NCI-H526 (cell line): ENCODE results near the gene NPIPB6.

Experiments
- DNase-seq, 2 experiments: peaks; one replicate each; lab custom pipeline; 2025; lab: John Stamatoyannopoulos, UW

The NPIPB6 gene

GRCh38 chr16:28324235-28324886 is 38.9 kb downstream of the NPIPB6 start:
- peak; percentile 27 to 40 for DNase-seq

- DNase-seq = peak in 1 of 2 experiments; percentile 26
Observed at GRCh38 chr16:28321700-28322411, 41.5 kb downstream of the NPIPB6 start.

DNA sequence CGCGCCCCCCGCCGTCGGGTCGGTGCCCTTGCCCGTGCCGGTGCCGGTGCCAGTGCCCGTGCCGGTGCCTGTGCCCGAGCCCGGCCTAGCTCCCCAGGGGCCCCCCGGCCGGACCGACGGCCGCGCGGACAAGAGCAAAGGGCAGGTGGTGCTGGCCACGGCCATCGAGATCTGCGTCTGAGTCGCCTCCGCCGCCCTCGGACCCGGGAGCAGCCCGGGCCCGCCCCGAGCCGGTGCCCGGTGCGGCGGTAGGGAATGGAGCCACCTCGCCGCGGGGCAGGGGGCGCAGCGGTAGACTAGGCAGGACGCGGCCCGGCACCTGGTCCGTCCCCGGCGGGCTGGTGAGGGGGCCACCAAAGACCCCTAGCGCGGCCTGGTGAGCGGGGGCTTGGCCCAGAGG is 42.6 kb downstream of the NPIPB6 start:
- DNase-seq = no peak

DNA sequence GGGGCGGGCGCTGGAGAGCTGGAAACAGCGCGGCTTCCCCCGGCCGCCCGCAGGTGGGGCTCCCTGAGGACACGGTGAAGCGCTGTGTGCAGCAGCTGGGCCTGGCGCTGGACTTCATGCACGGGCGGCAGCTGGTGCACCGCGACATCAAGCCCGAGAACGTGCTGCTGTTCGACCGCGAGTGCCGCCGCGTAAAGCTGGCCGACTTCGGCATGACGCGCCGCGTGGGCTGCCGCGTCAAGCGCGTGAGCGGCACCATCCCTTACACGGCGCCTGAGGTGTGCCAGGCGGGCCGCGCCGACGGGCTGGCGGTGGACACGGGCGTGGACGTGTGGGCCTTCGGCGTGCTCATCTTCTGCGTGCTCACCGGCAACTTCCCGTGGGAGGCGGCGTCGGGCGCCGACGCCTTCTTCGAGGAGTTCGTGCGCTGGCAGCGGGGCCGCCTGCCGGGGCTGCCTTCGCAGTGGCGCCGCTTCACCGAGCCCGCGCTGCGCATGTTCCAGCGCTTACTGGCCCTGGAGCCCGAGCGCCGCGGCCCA is 43.2 kb downstream of the NPIPB6 start:
- DNase-seq = no peak

GRCh38 chr16:28319476-28320022 is 43.8 kb downstream of the NPIPB6 start:
- no peak for DNase-seq

DNA sequence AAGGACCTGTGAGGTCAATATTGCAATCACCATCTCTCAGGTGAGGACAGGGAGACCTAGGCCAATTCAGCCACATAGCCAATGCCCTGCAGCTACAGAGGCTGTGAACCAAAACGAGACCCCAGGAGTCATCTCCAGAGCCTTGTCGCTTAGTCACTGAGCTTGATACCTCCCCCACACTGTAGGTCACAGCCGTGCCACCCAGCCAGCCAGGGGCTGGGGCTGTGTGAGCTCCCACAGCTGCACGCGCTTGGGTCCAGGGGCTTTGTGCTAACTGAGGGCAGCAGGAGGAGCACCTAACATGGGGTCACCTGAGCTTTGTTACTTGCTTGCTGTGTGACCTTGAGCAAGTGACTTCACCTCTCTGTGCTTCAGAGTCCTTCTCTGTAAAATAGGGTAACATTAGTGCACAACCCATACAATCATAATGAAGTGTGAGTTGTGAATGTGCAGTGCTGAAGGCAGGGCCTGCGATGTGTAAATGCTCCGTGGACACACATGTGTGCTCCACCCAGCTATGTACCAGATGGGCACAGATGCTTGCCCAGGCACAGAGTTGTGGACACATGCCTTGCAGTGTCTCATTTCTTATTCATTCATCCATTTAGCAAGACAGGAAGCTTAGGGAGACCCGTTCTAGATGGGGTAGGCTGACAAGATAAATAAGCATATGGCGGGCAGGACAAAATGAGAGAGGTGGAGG is 45.1 kb downstream of the NPIPB6 start:
- DNase-seq = no peak

- peak in 1 of 2 experiments; percentile 49 for DNase-seq
Observed at GRCh38 chr16:28317040-28317880, 46.0 kb downstream of the NPIPB6 start.

DNA sequence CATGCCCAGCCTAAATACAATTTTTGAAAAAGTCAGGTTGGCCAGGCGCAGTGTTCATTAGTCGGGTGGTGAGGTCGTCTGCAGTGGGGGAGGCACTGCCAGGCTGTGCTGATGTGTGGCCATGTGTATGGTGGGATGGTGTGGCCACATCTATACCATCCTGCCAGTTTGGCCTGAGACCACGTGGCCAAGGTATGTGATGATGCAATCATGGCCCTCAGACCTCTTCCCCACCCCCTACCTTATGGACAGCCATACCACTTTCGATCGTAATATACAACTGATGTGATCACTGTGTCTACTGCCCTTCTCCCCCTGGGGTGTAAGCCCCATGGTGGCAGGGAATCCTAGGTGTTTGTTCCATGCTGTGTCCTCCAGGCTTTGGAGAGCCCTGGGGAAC is 47.3 kb downstream of the NPIPB6 start:
- no peak for DNase-seq

- no peak for DNase-seq
Observed at GRCh38 chr16:28313587-28313986, 49.7 kb downstream of the NPIPB6 start.

GRCh38 chr16:28312327-28312726 is 51.0 kb downstream of the NPIPB6 start:
- no peak for DNase-seq

GRCh38 chr16:28311913-28312312 is 51.4 kb downstream of the NPIPB6 start:
- no peak for DNase-seq

GRCh38 chr16:28311413-28311812 is 51.9 kb downstream of the NPIPB6 start:
- DNase-seq = no peak

GRCh38 chr16:28310796-28311195 is 52.5 kb downstream of the NPIPB6 start:
- no peak for DNase-seq

DNA sequence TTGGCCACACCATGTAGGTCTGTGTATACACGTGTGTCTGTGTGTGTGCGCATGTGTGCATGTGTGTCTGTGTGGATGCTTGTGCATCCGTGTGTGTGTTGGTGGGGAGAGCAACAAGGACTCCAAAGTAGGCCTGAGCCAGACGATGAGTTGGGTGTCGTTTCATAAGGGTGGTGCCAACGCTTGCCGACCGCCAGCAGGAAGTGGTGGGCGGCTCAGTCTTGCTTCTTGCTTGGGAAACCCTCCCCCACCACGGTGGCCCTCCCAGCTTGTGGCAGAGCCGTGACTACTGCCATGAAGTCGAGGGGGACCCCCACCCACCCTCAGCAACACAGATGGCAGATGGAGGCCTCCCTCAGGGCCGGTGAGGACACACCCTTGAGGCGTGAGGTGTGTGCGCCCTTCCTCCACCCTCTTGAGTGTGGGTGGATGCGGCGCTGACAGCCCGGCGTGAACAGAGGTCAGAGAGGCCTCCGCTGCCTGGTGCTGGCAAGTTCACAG is 53.4 kb downstream of the NPIPB6 start:
- DNase-seq = no peak

GRCh38 chr16:28308794-28309584 is 54.3 kb downstream of the NPIPB6 start:
- DNase-seq = no peak

- no peak for DNase-seq
Observed at GRCh38 chr16:28307936-28308335, 55.4 kb downstream of the NPIPB6 start.

GRCh38 chr16:28304214-28304613 is 59.1 kb downstream of the NPIPB6 start:
- DNase-seq = no peak

- no peak for DNase-seq
Observed at GRCh38 chr16:28303132-28303531, 60.2 kb downstream of the NPIPB6 start.

DNA sequence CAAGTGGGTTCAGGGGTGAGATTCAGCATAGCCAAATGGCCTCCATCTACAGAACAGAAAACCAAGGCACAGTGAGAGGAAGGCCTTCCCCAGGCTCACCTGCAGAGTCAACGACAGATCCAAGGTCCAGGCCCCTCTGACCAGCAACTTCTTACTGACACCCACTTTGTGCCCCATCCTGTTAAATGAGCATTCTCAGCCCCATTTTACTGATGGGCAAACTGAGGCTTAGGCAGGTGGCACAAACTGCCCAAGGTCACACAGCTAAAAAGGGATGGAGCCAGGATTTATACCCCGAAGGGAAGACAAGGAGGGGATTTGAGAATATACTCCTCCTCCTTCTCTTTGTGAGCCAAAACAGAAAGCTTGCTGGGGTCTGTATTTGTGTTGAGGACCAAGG is 61.7 kb downstream of the NPIPB6 start:
- DNase-seq = no peak

GRCh38 chr16:28301154-28301553 is 62.2 kb downstream of the NPIPB6 start:
- DNase-seq = no peak

DNA sequence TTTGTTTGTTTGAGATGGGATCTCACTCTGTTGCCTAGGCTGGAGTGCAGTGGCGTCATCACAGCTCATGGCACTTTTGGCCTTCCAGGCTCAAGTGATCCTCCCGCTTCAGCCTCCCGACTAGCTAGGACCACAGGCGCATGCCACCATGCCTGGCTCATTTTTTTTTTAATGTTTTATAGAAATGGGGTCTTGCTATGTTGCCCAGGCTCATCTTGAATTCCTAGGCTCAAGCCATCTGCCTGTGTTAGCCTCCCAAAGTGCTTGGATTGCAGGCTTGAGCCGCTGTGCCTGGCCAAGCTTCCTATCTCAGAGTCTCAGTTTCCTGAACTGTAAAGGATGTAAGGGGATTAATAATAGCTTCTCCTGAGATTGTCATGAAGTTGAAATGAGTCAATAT is 63.0 kb downstream of the NPIPB6 start:
- DNase-seq = no peak
